Endothelial cell (in vitro differentiated cells): ENCODE measurements around the gene SLX9. TPM values are rescaled to one million over a fixed set of nuclear protein-coding genes. Genes with fewer than 3 reads are reported as not detected.

ENCODE experiments used
- DNase-seq: peaks from one replicate; pipeline ENCODE4 v3.0.0; 2021; ENCODE audit warnings: low spot score
- H3K27ac Mint-ChIP-seq: one replicate; pipeline ENCODE4 v1.8.0; 2021; ENCODE audit warnings: mixed read lengths, inconsistent platforms; ENCODE audit not compliant: unreplicated experiment
- H3K27me3 Mint-ChIP-seq: one replicate; pipeline ENCODE4 v1.8.0; 2021; ENCODE audit warnings: mild to moderate bottlenecking, moderate library complexity, mixed read lengths, inconsistent platforms; ENCODE audit not compliant: unreplicated experiment
- H3K36me3 Mint-ChIP-seq: one replicate; pipeline ENCODE4 v1.8.0; 2021; ENCODE audit warnings: mild to moderate bottlenecking, low read depth, mixed read lengths, inconsistent platforms; ENCODE audit not compliant: unreplicated experiment
- H3K4me1 Mint-ChIP-seq: one replicate; pipeline ENCODE4 v1.8.0; 2021; ENCODE audit warnings: mild to moderate bottlenecking, mixed read lengths, inconsistent platforms; ENCODE audit not compliant: unreplicated experiment
- H3K4me3 Mint-ChIP-seq: one replicate; pipeline ENCODE4 v1.8.0; 2021; ENCODE audit warnings: mild to moderate bottlenecking, mixed read lengths, inconsistent platforms; ENCODE audit not compliant: unreplicated experiment
- H3K9me3 Mint-ChIP-seq: one replicate; pipeline ENCODE4 v1.8.0; 2021; ENCODE audit warnings: mixed read lengths, inconsistent platforms; ENCODE audit not compliant: unreplicated experiment
- CTCF ChIP-seq: fragments of 200-600 bp; sonication (generic); IDR thresholded peaks from one replicate; pipeline ENCODE4 v1.5.0; 2021; ENCODE audit warnings: antibody characterized with exemption; ENCODE audit not compliant: unreplicated experiment
- total RNA-seq: library from RNA; stranded (reverse); fragmentation: NEBNext Ultra II Directional; extraction: Animal tissue kit (Norgen Biotek cat#: 25700); gene quantifications from one replicate; pipeline ENCODE4 v1.2.1, GENCODE V29; 2021; ENCODE audit not compliant: unreplicated experiment

The SLX9 gene
- total RNA-seq, 1 donor from 2014 or later: 13.7 TPM

GRCh38 chr21:44989537-44989886, 49.7 kb downstream of the SLX9 start:
- Mint-ChIP-seq H3K36me3 (no peaks in the 10 kb centered on the region), H3K4me1 (no peaks in the 10 kb centered on the region), H3K27me3 (peaks cover 6% of the 10 kb centered on the region), H3K27ac (peak overlapping the region; percentile 13), H3K4me3 (no peak overlapping the region), H3K9me3 (no peaks in the 10 kb centered on the region)
- DNase-seq: no peak
- no peak for TF ChIP-seq CTCF

GRCh38 chr21:44989943-44990780, 50.3 kb downstream of the SLX9 start:
- no peak overlapping the region for H3K4me3 Mint-ChIP-seq
- H3K27ac Mint-ChIP-seq: peak overlapping the region; percentile 13
- no peaks in the 10 kb centered on the region for H3K9me3 Mint-ChIP-seq
- H3K27me3 Mint-ChIP-seq: peaks cover 6% of the 10 kb centered on the region
- H3K36me3 Mint-ChIP-seq: no peaks in the 10 kb centered on the region
- H3K4me1 Mint-ChIP-seq: no peaks in the 10 kb centered on the region
- no peak for DNase-seq
- TF ChIP-seq CTCF: no peak

GRCh38 chr21:44990921-44991320, 51.1 kb downstream of the SLX9 start:
- no peak overlapping the region for H3K27ac Mint-ChIP-seq
- TF ChIP-seq CTCF: no peak
- H3K36me3 Mint-ChIP-seq: no peaks in the 10 kb centered on the region
- H3K27me3 Mint-ChIP-seq: peaks cover 6% of the 10 kb centered on the region
- H3K9me3 Mint-ChIP-seq: no peaks in the 10 kb centered on the region
- no peak for DNase-seq
- no peak overlapping the region for H3K4me3 Mint-ChIP-seq
- H3K4me1 Mint-ChIP-seq: no peaks in the 10 kb centered on the region

- H3K27ac Mint-ChIP-seq: no peak overlapping the region
- H3K27me3 Mint-ChIP-seq: peaks cover 6% of the 10 kb centered on the region
Measured at GRCh38 chr21:44991538-44992483, 52.0 kb downstream of the SLX9 start.

More at GRCh38 chr21:44991538-44992483, 52.0 kb downstream of the SLX9 start:
- Mint-ChIP-seq H3K36me3 (no peaks in the 10 kb centered on the region), H3K4me3 (no peak overlapping the region), H3K4me1 (no peaks in the 10 kb centered on the region), H3K9me3 (no peaks in the 10 kb centered on the region)
- DNase-seq: no peak
- TF ChIP-seq CTCF: no peak
